Neutrophil (primary cell): ENCODE measurements around the gene TANGO2.

Experiments
- H3K27ac ChIP-seq: fragments of 200-600 bp; sonication (generic); 2 replicates; pipeline ENCODE4 v1.5.1; 2016; ENCODE audit warnings: mild to moderate bottlenecking, moderate library complexity
- H3K27me3 ChIP-seq: fragments of 200-600 bp; sonication (generic); 2 replicates; pipeline ENCODE4 v1.6.0; 2016; ENCODE audit warnings: mild to moderate bottlenecking
- H3K36me3 ChIP-seq: fragments of 200-600 bp; sonication (generic); 2 replicates; pipeline ENCODE4 v1.5.1; 2017
- H3K4me1 ChIP-seq, 2 experiments: fragments of 200-600 bp in 1 of 2; sonication (generic) in 1 of 2; 1 replicate in 1 of 2; 2 replicates in 1 of 2; pipeline versions ENCODE4 v1.5.1 to v1.6.1; 2013 to 2016; ENCODE audit warnings: low read depth in 1 of 2, low read length in 1 of 2, mild to moderate bottlenecking in 1 of 2, moderate library complexity in 1 of 2; ENCODE audit not compliant: control insufficient read depth in 1 of 2, insufficient read depth in 1 of 2
- H3K4me3 ChIP-seq, 2 experiments: fragments of 200-600 bp in 1 of 2; sonication (generic) in 1 of 2; 1 replicate in 1 of 2; 2 replicates in 1 of 2; pipeline ENCODE4 v1.5.1; 2013 to 2016; ENCODE audit warnings: low read depth in 1 of 2, low read length in 1 of 2, mild to moderate bottlenecking in 1 of 2, moderate library complexity in 1 of 2
- H3K9me3 ChIP-seq: fragments of 200-600 bp; sonication (generic); 2 replicates; pipeline ENCODE4 v1.5.1; 2016
- CTCF ChIP-seq: fragments of 200-600 bp; sonication (generic); IDR thresholded peaks from 2 replicates; pipeline ENCODE4 v1.5.1; 2016; ENCODE audit warnings: antibody characterized with exemption

Gene TANGO2

GRCh38 chr22:20052309-20053259, 31.7 kb downstream of the TANGO2 start:
- no peak for TF ChIP-seq CTCF
- H3K27ac ChIP-seq: no peak overlapping the region
- no peak overlapping the region for H3K4me3 ChIP-seq
- peaks cover 4% of the 10 kb centered on the region for H3K9me3 ChIP-seq
- peaks cover 92% of the 10 kb centered on the region for H3K36me3 ChIP-seq
- no peaks in the 10 kb centered on the region for H3K4me1 ChIP-seq
- no peaks in the 10 kb centered on the region for H3K27me3 ChIP-seq

- peaks cover 92% of the 10 kb centered on the region for H3K36me3 ChIP-seq
- H3K27me3 ChIP-seq: no peaks in the 10 kb centered on the region
- H3K4me1 ChIP-seq: no peaks in the 10 kb centered on the region
- no peaks in the 10 kb centered on the region for H3K9me3 ChIP-seq
- TF ChIP-seq CTCF: no peak
- no peak overlapping the region for H3K4me3 ChIP-seq
- H3K27ac ChIP-seq: no peak overlapping the region
Observed at GRCh38 chr22:20053407-20054033, 32.6 kb downstream of the TANGO2 start.

- Histone ChIP-seq H3K4me3 (no peak overlapping the region), H3K4me1 (no peaks in the 10 kb centered on the region), H3K27me3 (no peaks in the 10 kb centered on the region), H3K27ac (no peak overlapping the region), H3K9me3 (no peaks in the 10 kb centered on the region), H3K36me3 (peaks cover 92% of the 10 kb centered on the region)
- no peak for TF ChIP-seq CTCF
Observed at GRCh38 chr22:20054034-20054427, 33.1 kb downstream of the TANGO2 start.

GRCh38 chr22:20054485-20054884, 33.6 kb downstream of the TANGO2 start:
- Histone ChIP-seq H3K9me3 (no peaks in the 10 kb centered on the region), H3K27ac (no peak overlapping the region), H3K36me3 (peaks cover 92% of the 10 kb centered on the region), H3K4me3 (no peak overlapping the region), H3K27me3 (no peaks in the 10 kb centered on the region), H3K4me1 (no peaks in the 10 kb centered on the region)
- TF ChIP-seq CTCF: no peak

- no peak for TF ChIP-seq CTCF
- H3K27me3 ChIP-seq: no peaks in the 10 kb centered on the region
- H3K27ac ChIP-seq: no peak overlapping the region
- H3K4me1 ChIP-seq: no peaks in the 10 kb centered on the region
- no peaks in the 10 kb centered on the region for H3K9me3 ChIP-seq
- no peak overlapping the region for H3K4me3 ChIP-seq
- H3K36me3 ChIP-seq: peaks cover 89% of the 10 kb centered on the region
Observed at GRCh38 chr22:20055144-20055543, 34.2 kb downstream of the TANGO2 start.
